ENCODE results near the gene RPP38.
A peak's percentile ranks its signal among the peaks of the same experiment; 100 is the strongest.

- TF ChIP-seq, protein P1, sequence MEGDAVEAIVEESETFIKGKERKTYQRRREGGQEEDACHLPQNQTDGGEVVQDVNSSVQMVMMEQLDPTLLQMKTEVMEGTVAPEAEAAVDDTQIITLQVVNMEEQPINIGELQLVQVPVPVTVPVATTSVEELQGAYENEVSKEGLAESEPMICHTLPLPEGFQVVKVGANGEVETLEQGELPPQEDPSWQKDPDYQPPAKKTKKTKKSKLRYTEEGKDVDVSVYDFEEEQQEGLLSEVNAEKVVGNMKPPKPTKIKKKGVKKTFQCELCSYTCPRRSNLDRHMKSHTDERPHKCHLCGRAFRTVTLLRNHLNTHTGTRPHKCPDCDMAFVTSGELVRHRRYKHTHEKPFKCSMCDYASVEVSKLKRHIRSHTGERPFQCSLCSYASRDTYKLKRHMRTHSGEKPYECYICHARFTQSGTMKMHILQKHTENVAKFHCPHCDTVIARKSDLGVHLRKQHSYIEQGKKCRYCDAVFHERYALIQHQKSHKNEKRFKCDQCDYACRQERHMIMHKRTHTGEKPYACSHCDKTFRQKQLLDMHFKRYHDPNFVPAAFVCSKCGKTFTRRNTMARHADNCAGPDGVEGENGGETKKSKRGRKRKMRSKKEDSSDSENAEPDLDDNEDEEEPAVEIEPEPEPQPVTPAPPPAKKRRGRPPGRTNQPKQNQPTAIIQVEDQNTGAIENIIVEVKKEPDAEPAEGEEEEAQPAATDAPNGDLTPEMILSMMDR (IDR thresholded peaks at IDR 0.05; ENCODE audit: borderline replicate concordance, extremely low read depth, low read length, poor library complexity, severe bottlenecking), result peak; percentile 95
- TF ChIP-seq EZH2 (IDR thresholded peaks at IDR 0.05; ENCODE audit: borderline replicate concordance, low read depth, low read length, severe bottlenecking), result no peak
Measured at GRCh38 chr10:15106352-15107013, 9.3 kb downstream of the RPP38 start.
